Stimulated activated CD8-positive, alpha-beta memory T cell treated with anti-CD3 and anti-CD28 coated beads, Interleukin-4, amount 100 ng/mL, for 1 hour (primary cell): ENCODE results near the gene MAPK12.

ENCODE experiments used
- DNase-seq, 2 donors: peaks; one replicate each; pipeline ENCODE4 v3.0.0-alpha.2; 2020; ENCODE audit warnings: low read depth in 2 of 2, low spot score in 1 of 2

Gene MAPK12

GRCh38 chr22:50299785-50300619 is 38.5 kb upstream of the MAPK12 start:
- no peak for DNase-seq

GRCh38 chr22:50298937-50299784 is 37.7 kb upstream of the MAPK12 start:
- no peak for DNase-seq

GRCh38 chr22:50298266-50298637 is 36.8 kb upstream of the MAPK12 start:
- no peak for DNase-seq

- no peak for DNase-seq
Observed at GRCh38 chr22:50297510-50298265, 36.2 kb upstream of the MAPK12 start.

GRCh38 chr22:50296658-50297490 is 35.4 kb upstream of the MAPK12 start:
- DNase-seq, result no peak

- no peak for DNase-seq
Observed at GRCh38 chr22:50294319-50294656, 32.8 kb upstream of the MAPK12 start.

GRCh38 chr22:50293441-50294318 is 32.2 kb upstream of the MAPK12 start:
- DNase-seq, result no peak

GRCh38 chr22:50292643-50293440 is 31.4 kb upstream of the MAPK12 start:
- DNase-seq, result no peak

GRCh38 chr22:50289942-50290630 is 28.6 kb upstream of the MAPK12 start:
- DNase-seq, result no peak

GRCh38 chr22:50289151-50289941 is 27.9 kb upstream of the MAPK12 start:
- no peak for DNase-seq

- DNase-seq, result no peak
Observed at GRCh38 chr22:50287731-50288130, 26.2 kb upstream of the MAPK12 start.

GRCh38 chr22:50286701-50287318 is 25.3 kb upstream of the MAPK12 start:
- no peak for DNase-seq

- DNase-seq, result no peak
Observed at GRCh38 chr22:50286275-50286674, 24.8 kb upstream of the MAPK12 start.

- no peak for DNase-seq
Observed at GRCh38 chr22:50285568-50286229, 24.2 kb upstream of the MAPK12 start.

- DNase-seq, result no peak
Observed at GRCh38 chr22:50284479-50284878, 23.0 kb upstream of the MAPK12 start.

- no peak for DNase-seq
Observed at GRCh38 chr22:50283821-50284220, 22.3 kb upstream of the MAPK12 start.
